HepG2 (cell line): Measurements from ENCODE around the gene ZBTB17. TPM values are rescaled to one million over a fixed set of nuclear protein-coding genes. Genes with fewer than 3 reads are reported as not detected.

ENCODE experiments used
- ATAC-seq: fragments of 200-7000 bp; cut with Tn5 transposase; 3 replicates; pipeline ENCODE4 v1.9.1; 2020; ENCODE audit warnings: mild to moderate bottlenecking, moderate library complexity
- BruUV-seq: library from RNA; stranded (reverse); fragments of 400-500 nt; replicated peaks from 2 replicates; lab custom pipeline; 2021; lab: Mats Ljungman, UMichigan
- CTCF ChIA-PET: fragments of 300-600 bp; formaldehyde crosslinking; extraction: SDS; loops from one replicate; lab custom pipeline; 2021; ENCODE audit warnings: low total read pairs, inconsistent platforms, low intra/inter-chr PET ratio; lab: Yijun Ruan, JAX
- POLR2A ChIA-PET: fragments of 350-600 bp; sonication (Branson Sonifier 250); formaldehyde crosslinking; loops from one replicate; lab custom pipeline; 2020; ENCODE audit warnings: antibody characterized with exemption, inconsistent platforms; lab: Yijun Ruan, JAX
- DNase-seq: peaks from one replicate; pipeline ENCODE4 v3.0.0-alpha.2; 2015; ENCODE audit warnings: low spot score
- FAIRE-seq: peaks from 3 replicates; lab custom pipeline; 2011; peaks lifted over from hg19 to GRCh38; lab: Jason Lieb, UNC
- H2AFZ ChIP-seq: one replicate; pipeline ENCODE4 v1.6.1; 2011; ENCODE audit warnings: low read length, inconsistent platforms
- H3K27ac ChIP-seq: fragments of 300-600 bp; 3 replicates; pipeline ENCODE4 v1.8.0; 2011; ENCODE audit warnings: mixed run types, mild to moderate bottlenecking, mixed read lengths, low read length, inconsistent platforms; ENCODE audit not compliant: insufficient read depth; ENCODE audit errors: extremely low read length
- H3K27me3 ChIP-seq, 2 experiments: fragments of 200-600 bp in 1 of 2; 2 replicates in 1 of 2; 3 replicates in 1 of 2; pipeline versions ENCODE4 v1.6.0 to v1.8.0; 2011; ENCODE audit warnings: low read length in 2 of 2, mild to moderate bottlenecking in 2 of 2, moderate library complexity in 2 of 2, inconsistent platforms in 1 of 2; ENCODE audit not compliant: insufficient read depth in 2 of 2, control insufficient read depth in 1 of 2
- H3K36me3 ChIP-seq, 2 experiments: fragments of 200-600 bp in 1 of 2; replicated peaks in 1 of 2; 2 replicates in 1 of 2; 3 replicates in 1 of 2; pipeline versions ENCODE4 v1.5.1 to v1.8.0; 2011; ENCODE audit warnings: low read length in 2 of 2, inconsistent platforms in 1 of 2; ENCODE audit not compliant: insufficient read depth in 2 of 2, control insufficient read depth in 1 of 2
- H3K4me1 ChIP-seq: 2 replicates; pipeline ENCODE4 v1.5.1; 2012; ENCODE audit warnings: low read length, inconsistent platforms; ENCODE audit not compliant: insufficient read depth
- H3K4me2 ChIP-seq: 2 replicates; pipeline ENCODE4 v1.6.0; 2011; ENCODE audit warnings: low read depth, low read length, inconsistent platforms
- H3K4me3 ChIP-seq, 3 experiments: fragments of 200-600 bp in 1 of 3; sonication (generic), shearing (Covaris generic) in 1 of 3; replicated peaks in 1 of 3; 2 replicates each; pipeline ENCODE4 v1.5.1; 2011 to 2016; ENCODE audit warnings: low read length in 3 of 3, inconsistent platforms in 2 of 3, low read depth in 2 of 3, mild to moderate bottlenecking in 2 of 3, control low read depth in 1 of 3, mixed read lengths in 1 of 3; ENCODE audit not compliant: insufficient read depth in 1 of 3
- H3K79me2 ChIP-seq: one replicate; pipeline ENCODE4 v1.6.1; 2011; ENCODE audit warnings: low read length, inconsistent platforms; ENCODE audit not compliant: insufficient read depth
- H3K9ac ChIP-seq: 2 replicates; pipeline ENCODE4 v1.6.0; 2011; ENCODE audit warnings: mild to moderate bottlenecking, low read depth, low read length, inconsistent platforms; ENCODE audit not compliant: insufficient read depth
- H3K9me3 ChIP-seq: 2 replicates; pipeline ENCODE4 v1.5.1; 2012; ENCODE audit warnings: mild to moderate bottlenecking, low read length
- H4K20me1 ChIP-seq: 2 replicates; pipeline ENCODE4 v1.6.0; 2011; ENCODE audit warnings: inconsistent platforms, mild to moderate bottlenecking, low read length, moderate library complexity; ENCODE audit not compliant: insufficient read depth
- BCLAF1 ChIP-seq: fragments of 450-650 bp; IDR thresholded peaks from 2 replicates; pipeline ENCODE4 v1.6.1; 2017; ENCODE audit warnings: mild to moderate bottlenecking
- HNRNPL ChIP-seq: fragments of 200-400 bp; formaldehyde crosslinking; IDR thresholded peaks from 2 replicates; pipeline ENCODE4 v1.6.1; 2017; ENCODE audit warnings: mild to moderate bottlenecking, low read depth, low read length
- KDM2A ChIP-seq: sonication (generic); formaldehyde crosslinking; IDR thresholded peaks from 2 replicates; pipeline ENCODE4 v1.4.0; 2020; ENCODE audit warnings: low read depth, missing genetic modification reagents, borderline replicate concordance
- POLR2AphosphoS2 ChIP-seq: IDR thresholded peaks from 2 replicates; pipeline ENCODE4 v1.6.1; 2011; ENCODE audit warnings: low read depth, low read length, improper control_type of control experiment
- ZMYM4 ChIP-seq: sonication (generic); formaldehyde crosslinking; IDR thresholded peaks from 2 replicates; pipeline ENCODE4 v1.8.1; 2023; ENCODE audit warnings: mild to moderate bottlenecking, missing genetic modification reagents
- ZNF761 ChIP-seq: sonication (generic); formaldehyde crosslinking; conservative IDR thresholded peaks from 2 replicates; pipeline ENCODE4 v1.4.0; 2020; ENCODE audit warnings: mild to moderate bottlenecking, missing genetic modification reagents
- WGBS: methylation state at CpG from one replicate; pipeline ENCODE4 v1.1.6; 2017; ENCODE audit warnings: low lambda C conversion rate; 5-methylcytosine and 5-hydroxymethylcytosine counted together
- in situ Hi-C: cut with HindIII; loops from 2 replicates; pipeline ENCODE4 v1.10.0; 2017; ENCODE audit warnings: low pct_unique_long_range_greater_than_20kb; ENCODE audit not compliant: extremely low pct_ligation_motif_present
- intact Hi-C: fragments of 100-400 bp; cut with micrococcal nuclease; formaldehyde crosslinking; loops from one replicate; pipeline ENCODE4 v1.10.0; 2022; ENCODE audit not compliant: unreplicated experiment
- polyA plus RNA-seq, 8 experiments: library from polyadenylated mRNA; depleted of rRNA in 3 of 8; stranded (reverse) in 7 of 8; unstranded in 1 of 8; fragments of >200 nt; fragmentation: Illumina TruSeq in 4 of 8; extraction: Trizol in 4 of 8; gene quantifications; 2 replicates each; pipeline versions ENCODE4 v1.2.1 to v1.2.3, GENCODE V29; 2011 to 2016; ENCODE audit warnings: low read depth in 4 of 8, missing spikeins in 1 of 8, mixed read lengths in 1 of 8; ENCODE audit not compliant: insufficient read depth in 1 of 8
- total RNA-seq, 5 experiments: library from RNA; depleted of rRNA; stranded (reverse); fragments of >200 nt; fragmentation: Illumina TruSeq; extraction: Trizol; gene quantifications; 2 replicates each; pipeline ENCODE4 v1.2.3, GENCODE V29; 2016; ENCODE audit warnings: low read depth in 1 of 5

ZBTB17 gene
- total and polyA plus RNA-seq, 2 of the 13 experiments (the other 11 are each of a cell fraction or from before 2014, with no cell fraction given): 16.7 to 17.0 TPM

GRCh38 chr1:15943992-15944307 lies 32.0 kb downstream of the ZBTB17 start (continued):
- TF ChIP-seq BCLAF1: no peak
- no peak for TF ChIP-seq ZMYM4 (CRISPR knock-in tag)
- TF ChIP-seq KDM2A: no peak
- no peak for TF ChIP-seq ZNF761
- TF ChIP-seq, all 625 proteins: peak for 0

- WGBS: 99% methylated on average over 10 of the region's 33 CpGs
- no peak for DNase-seq
- H3K9ac ChIP-seq: no peak overlapping the region
- peaks cover 14% of the 10 kb centered on the region for H3K4me1 ChIP-seq
- in situ Hi-C loops: no loop called here
- peaks cover 7% of the 10 kb centered on the region; the same call in 1 of the 2 replicates for H4K20me1 ChIP-seq
- FAIRE-seq: no peak
- no peaks in the 10 kb centered on the region for H3K9me3 ChIP-seq
- intact Hi-C loops: no loop called here
- H3K4me3 ChIP-seq: no peak overlapping the region
- no peak overlapping the region for H2AFZ ChIP-seq
- peaks cover 34 to 81% of the 10 kb centered on the region in 2 experiments; a peak in 4 of 5 replicates for H3K36me3 ChIP-seq
- ChIA-PET POLR2A (no interaction called here), CTCF (no interaction called here)
- no peak overlapping the region for H3K4me2 ChIP-seq
- TF ChIP-seq HNRNPL (0 out of 2 replicates have a peak, but pooled peaks have one; percentile 53), POLR2AphosphoS2 (no peak)
- no peak overlapping the region for H3K27ac ChIP-seq
- H3K79me2 ChIP-seq: no peaks in the 10 kb centered on the region
- BruUV-seq: no TSS peak
- ATAC-seq: no peak
- no peaks in the 10 kb centered on the region for H3K27me3 ChIP-seq
These were observed 32.4 kb downstream of the ZBTB17 start for GRCh38 chr1:15943328-15943991.
